ENCODE results near the gene MAP3K9.

Gene MAP3K9

DNA sequence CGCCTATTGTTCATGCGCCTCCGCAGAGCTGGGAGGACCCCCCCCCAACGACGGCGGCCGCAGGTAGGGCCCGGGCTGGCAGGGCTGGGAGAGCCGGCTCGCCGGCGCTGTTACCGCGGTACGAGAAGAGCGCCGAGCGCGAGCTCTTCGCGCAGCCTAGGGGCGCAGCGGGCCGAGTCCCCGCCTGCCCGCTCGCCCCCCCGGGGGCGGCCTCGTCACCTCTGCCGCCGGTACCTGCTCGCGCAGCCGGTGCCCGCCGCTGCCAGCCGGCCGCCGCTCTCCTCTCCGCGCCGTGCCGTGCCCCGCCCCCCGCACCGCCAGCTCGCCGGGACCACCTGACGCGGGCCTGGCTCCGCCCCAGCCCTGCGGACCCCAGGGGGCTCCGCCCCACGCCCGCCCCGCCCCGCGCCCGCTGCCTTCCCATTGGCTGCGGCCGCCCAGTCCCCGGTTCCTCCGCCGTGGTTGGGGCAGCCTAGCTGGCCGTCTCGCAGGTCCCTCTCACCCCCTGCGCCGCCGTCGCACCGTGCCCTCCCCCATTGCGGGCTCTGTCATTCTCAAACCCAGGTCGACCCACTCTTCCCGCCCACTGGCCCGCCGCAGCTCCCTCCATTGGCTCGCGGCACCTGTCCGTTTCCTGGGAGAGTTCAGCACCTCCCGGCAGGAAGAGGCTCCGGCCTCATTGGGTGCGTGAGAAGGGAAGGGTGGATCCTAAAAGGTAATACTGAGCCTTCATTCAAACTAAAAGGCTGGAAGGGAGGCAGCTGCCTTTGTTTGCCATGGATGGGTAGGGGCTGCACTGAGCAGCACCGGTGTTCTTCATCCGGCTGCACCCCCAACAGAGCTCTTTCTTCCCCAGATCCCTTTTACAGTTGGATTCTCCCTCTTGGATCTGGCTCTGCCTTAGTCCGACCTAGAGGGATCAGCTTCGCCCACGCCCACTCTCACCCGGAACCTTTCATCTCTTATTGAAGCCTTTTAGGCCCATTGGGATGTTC, at the start of gene MAP3K9:
Gene MAP3K9, minus strand, starts transcription at position 289 of the 995 bp plus-strand sequence. CDS start 342 bp downstream, outside the sequence.
- peak; percentile 89 for ATAC-seq (ENCODE audit: low read depth)
- peak within 1 kb of the TSS; percentile 76 for H3K4me3 ChIP-seq (ENCODE audit: severe bottlenecking)

DNA sequence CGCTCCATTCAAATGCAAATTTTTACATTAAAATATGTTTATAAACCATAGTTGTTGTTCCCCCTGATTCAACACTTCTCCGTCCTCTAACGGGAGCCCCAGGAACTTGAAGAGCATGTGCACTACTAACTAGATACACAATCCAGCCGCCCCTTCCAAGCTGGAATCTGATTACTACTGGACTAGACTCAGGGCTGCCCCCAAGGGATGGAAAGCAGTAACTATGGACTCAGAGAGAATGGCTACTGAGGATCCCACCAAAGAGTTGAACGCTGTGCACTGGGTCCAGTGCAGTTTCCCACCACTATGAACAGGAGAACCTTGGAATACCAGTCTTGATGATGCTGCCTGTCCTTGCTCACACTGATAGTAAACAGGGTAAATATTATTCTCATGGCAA, 49.3 kb upstream of the MAP3K9 start:
- Histone ChIP-seq H3K36me3 (ENCODE audit: low read depth) (no peaks in the 10 kb centered on the region), H3K27ac (ENCODE audit: poor library complexity, severe bottlenecking) (no peak overlapping the region), H3K9me3 (ENCODE audit: severe bottlenecking) (no peaks in the 10 kb centered on the region), H3K4me3 (ENCODE audit: severe bottlenecking) (no peak overlapping the region), H3K4me1 (ENCODE audit: insufficient read depth, poor library complexity, severe bottlenecking) (peaks cover 9% of the 10 kb centered on the region), H3K27me3 (ENCODE audit: insufficient read depth, poor library complexity, severe bottlenecking) (no peaks in the 10 kb centered on the region)
- TF ChIP-seq, protein P1, sequence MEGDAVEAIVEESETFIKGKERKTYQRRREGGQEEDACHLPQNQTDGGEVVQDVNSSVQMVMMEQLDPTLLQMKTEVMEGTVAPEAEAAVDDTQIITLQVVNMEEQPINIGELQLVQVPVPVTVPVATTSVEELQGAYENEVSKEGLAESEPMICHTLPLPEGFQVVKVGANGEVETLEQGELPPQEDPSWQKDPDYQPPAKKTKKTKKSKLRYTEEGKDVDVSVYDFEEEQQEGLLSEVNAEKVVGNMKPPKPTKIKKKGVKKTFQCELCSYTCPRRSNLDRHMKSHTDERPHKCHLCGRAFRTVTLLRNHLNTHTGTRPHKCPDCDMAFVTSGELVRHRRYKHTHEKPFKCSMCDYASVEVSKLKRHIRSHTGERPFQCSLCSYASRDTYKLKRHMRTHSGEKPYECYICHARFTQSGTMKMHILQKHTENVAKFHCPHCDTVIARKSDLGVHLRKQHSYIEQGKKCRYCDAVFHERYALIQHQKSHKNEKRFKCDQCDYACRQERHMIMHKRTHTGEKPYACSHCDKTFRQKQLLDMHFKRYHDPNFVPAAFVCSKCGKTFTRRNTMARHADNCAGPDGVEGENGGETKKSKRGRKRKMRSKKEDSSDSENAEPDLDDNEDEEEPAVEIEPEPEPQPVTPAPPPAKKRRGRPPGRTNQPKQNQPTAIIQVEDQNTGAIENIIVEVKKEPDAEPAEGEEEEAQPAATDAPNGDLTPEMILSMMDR (IDR thresholded peaks at IDR 0.05; ENCODE audit: poor library complexity, severe bottlenecking): no peak
- DNase-seq (ENCODE audit: low spot score): no peak
- ATAC-seq (ENCODE audit: low read depth): no peak

More for the DNA sequence above, at the start of gene MAP3K9:
- peak within 1 kb of the TSS; percentile 81 for H3K27ac ChIP-seq (ENCODE audit: poor library complexity, severe bottlenecking)
- H3K4me1 ChIP-seq (ENCODE audit: insufficient read depth, poor library complexity, severe bottlenecking): peaks cover 31% of the 10 kb centered on the region
- no peaks in the 10 kb centered on the region for H3K27me3 ChIP-seq (ENCODE audit: insufficient read depth, poor library complexity, severe bottlenecking)
- DNase-seq (ENCODE audit: low spot score): peak; percentile 100
- no peaks in the 10 kb centered on the region for H3K9me3 ChIP-seq (ENCODE audit: severe bottlenecking)
- H3K36me3 ChIP-seq (ENCODE audit: low read depth): peaks cover 65% of the 10 kb centered on the region
- TF ChIP-seq, protein P1 (IDR thresholded peaks at IDR 0.05; ENCODE audit: poor library complexity, severe bottlenecking): no peak

DNA sequence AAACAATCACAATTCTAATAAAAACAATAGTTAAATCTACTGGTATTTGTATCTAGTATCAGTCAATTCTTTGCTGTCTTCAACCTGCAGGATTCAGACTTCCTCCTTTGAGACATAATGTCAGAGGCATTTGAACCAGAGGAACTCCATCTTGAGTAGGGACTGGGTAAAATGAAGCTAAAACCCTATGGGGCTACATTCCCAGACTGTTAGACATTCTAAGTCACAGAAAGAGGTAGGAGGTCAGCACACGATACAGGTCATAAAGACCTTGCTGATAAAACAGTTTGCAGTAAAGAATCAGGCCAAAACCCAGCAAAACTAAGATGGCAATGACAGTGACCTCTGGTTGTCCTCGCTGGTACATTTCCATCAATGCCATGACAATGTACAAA, 48.2 kb upstream of the MAP3K9 start:
- Histone ChIP-seq H3K9me3 (ENCODE audit: severe bottlenecking) (no peaks in the 10 kb centered on the region), H3K4me3 (ENCODE audit: severe bottlenecking) (no peak overlapping the region), H3K27ac (ENCODE audit: poor library complexity, severe bottlenecking) (peak overlapping the region; percentile 24), H3K36me3 (ENCODE audit: low read depth) (no peaks in the 10 kb centered on the region), H3K4me1 (ENCODE audit: insufficient read depth, poor library complexity, severe bottlenecking) (peaks cover 9% of the 10 kb centered on the region), H3K27me3 (ENCODE audit: insufficient read depth, poor library complexity, severe bottlenecking) (no peaks in the 10 kb centered on the region)
- DNase-seq (ENCODE audit: low spot score): no peak
- TF ChIP-seq, protein P1 (IDR thresholded peaks at IDR 0.05; ENCODE audit: poor library complexity, severe bottlenecking): no peak
- no peak for ATAC-seq (ENCODE audit: low read depth)

DNA sequence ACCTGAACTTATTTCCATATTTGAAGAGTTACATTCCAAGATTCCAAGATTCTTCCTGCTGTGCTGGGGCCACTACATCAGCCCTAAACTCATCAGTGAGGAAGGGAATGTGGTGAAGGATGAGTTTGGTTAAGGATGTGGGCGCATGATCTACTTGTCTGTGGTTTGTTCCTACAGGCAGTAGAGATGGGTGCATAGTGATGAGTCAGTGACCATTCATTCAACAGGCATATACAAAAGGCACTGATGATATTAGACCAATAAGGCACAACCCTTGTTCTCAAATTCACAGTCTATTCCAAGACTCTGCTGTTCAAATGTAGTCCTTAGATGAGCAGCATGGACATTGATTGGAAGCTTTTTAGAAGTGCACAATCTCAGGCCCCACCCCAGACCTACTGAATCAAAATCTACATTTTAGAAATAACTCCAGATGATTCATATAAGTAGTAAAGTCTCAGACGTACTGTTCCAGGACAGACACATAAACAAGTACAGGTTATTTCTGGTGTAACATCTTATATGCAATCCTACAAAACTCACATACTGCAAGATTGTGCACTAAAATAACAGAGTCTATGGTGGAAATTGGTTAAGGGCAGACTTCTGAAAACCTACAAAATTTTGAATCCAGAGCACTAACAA, 47.7 kb upstream of the MAP3K9 start:
- ATAC-seq (ENCODE audit: low read depth) (peak; percentile 96), DNase-seq (ENCODE audit: low spot score) (no peak)
- Histone ChIP-seq H3K4me1 (ENCODE audit: insufficient read depth, poor library complexity, severe bottlenecking) (peaks cover 9% of the 10 kb centered on the region), H3K36me3 (ENCODE audit: low read depth) (no peaks in the 10 kb centered on the region), H3K27ac (ENCODE audit: poor library complexity, severe bottlenecking) (peak overlapping the region; percentile 24), H3K9me3 (ENCODE audit: severe bottlenecking) (no peaks in the 10 kb centered on the region), H3K4me3 (ENCODE audit: severe bottlenecking) (no peak overlapping the region), H3K27me3 (ENCODE audit: insufficient read depth, poor library complexity, severe bottlenecking) (no peaks in the 10 kb centered on the region)
- TF ChIP-seq, protein P1 (IDR thresholded peaks at IDR 0.05; ENCODE audit: poor library complexity, severe bottlenecking): no peak
